GM04504 (cell line): ENCODE measurements around the gene MAPK12.

Experiments
- DNase-seq: peaks from one replicate; pipeline ENCODE4 v3.0.0-alpha.2; 2012; ENCODE audit warnings: low read depth

Gene MAPK12

DNA sequence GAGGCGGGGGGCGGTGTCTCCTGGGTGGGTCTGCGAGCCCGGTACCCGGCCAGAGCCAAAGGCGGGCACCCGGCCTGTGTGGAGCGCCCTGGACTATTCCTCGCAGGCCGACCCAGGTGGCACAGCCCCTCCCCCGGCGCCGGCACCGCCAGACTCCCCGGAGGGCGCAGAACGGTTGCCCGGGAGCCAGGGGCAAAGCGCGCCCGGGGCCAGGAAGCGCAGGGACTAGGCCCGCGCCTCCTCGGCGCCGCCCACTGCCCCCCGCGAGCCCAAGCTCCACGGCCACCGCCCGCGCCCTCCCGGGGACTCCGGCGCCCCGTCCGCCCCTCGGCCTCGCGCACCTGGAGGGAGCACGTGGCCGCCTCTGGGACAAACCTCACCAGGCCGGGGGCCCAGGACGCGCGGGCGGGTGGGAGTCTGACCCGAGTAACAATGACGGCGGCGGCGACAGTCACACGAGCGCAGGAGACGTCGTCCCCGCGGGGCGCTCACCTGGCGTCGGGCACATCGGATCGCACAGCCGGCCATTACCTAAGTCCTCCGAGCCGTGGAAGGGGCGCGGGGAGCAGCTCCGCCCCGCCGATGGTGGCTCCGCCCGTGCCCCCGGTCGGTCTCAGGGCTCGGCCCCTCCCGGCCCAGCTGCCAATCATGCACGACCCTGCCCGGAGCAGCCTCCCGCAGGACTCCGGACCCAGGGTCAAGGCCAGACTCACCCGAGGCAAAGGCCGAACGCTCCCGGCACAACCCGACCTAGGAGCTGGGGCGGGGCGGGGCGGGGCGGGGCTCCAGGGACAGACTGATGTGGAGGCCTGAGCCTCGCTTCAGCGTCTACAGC is 38.5 kb upstream of the MAPK12 start:
- no peak for DNase-seq

DNA sequence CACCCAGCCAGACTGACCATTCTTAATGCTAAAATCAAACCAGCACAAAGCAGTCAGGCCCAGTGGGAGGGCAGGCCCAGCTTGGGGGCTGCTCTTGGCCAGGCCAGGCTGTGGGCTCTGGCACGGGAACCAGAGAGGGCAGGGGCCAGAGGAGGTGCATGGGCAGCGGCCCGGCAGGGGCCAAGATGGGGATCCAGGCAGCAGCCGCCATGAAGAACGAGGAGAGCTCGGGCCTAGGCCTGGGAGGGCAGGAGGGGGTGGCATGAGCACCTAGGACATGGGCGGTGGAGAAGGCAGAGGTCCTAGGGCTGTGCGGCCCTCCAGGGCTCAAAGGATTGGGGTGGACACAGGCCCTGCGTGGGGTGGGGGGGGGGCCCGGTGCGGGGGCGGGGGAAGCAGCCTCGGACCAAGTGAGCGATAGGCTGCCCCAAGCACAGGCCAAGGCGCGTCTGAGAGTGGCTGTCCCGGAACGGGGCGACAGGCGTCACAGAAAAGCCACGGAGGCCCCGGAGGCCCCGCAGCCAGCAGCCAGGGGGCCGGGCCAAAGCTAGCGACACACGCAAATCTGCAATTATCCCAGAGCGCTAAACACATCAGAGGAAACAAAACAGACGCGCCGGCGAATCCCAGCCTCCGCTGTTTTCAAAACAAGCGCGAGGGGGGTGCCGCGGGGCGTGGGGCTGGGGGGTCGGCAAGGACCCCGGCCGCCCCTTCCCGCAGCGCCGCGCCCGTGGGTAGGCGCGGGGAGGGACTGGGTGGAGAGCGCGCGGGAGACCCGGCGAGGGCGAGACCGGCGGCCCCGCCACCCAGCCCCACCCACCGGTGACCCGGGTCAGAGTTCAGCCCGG is 37.7 kb upstream of the MAPK12 start:
- no peak for DNase-seq

DNA sequence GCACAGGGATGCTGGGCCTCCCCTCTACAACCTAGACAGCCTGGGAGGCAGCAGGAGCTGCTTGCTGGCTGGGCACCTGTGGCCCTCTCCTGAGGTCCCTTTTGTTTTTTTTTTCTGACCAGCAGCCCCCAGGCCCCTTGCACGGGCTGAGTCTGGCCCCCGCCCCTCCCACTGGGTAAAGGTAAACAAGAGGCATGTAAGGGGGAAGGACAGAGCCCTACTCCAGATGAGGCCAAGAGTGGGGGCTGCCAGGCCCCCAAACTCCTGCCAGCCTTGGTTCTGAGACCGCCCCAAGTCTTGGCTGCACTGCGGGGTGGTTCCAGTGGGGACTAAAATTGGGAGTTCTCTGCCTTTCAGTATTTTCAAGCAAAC is 36.8 kb upstream of the MAPK12 start:
- DNase-seq, result no peak

DNA sequence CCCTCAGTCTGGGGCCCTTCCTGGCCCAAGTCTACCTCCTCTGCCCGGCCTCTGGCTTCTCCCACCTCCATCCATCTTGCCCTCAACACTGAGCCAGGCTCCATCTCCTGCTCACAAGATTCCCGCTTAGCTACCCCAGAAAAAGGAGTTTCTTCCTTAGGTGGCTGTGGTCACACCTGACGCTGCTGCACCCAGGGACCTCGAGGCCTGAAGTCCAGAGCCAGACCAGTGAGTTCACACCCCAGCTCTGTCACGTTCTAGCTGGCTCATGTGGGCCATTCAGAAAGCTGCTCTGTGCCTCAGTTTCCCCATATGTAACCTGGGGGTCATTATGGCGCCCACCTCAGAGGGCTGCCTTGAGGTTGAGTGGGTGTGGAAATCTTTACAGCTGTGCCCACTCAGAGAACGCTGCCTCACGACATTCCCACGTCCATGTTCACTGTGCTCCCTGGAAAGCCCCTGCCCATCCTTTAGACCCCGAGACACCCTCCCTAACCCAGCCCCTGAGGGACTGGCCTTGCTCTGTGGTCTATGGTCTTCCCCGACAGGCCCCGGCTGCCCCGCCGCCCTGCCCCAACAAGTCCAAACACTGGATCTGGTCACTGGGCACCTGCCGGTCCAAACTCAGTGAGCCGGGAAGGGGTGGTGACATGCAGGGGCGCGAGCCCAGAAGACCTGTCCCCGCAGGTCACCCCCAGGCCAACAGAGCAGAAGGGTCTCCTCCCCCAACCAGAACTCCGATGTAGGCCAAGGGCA is 36.2 kb upstream of the MAPK12 start:
- DNase-seq, result no peak

DNA sequence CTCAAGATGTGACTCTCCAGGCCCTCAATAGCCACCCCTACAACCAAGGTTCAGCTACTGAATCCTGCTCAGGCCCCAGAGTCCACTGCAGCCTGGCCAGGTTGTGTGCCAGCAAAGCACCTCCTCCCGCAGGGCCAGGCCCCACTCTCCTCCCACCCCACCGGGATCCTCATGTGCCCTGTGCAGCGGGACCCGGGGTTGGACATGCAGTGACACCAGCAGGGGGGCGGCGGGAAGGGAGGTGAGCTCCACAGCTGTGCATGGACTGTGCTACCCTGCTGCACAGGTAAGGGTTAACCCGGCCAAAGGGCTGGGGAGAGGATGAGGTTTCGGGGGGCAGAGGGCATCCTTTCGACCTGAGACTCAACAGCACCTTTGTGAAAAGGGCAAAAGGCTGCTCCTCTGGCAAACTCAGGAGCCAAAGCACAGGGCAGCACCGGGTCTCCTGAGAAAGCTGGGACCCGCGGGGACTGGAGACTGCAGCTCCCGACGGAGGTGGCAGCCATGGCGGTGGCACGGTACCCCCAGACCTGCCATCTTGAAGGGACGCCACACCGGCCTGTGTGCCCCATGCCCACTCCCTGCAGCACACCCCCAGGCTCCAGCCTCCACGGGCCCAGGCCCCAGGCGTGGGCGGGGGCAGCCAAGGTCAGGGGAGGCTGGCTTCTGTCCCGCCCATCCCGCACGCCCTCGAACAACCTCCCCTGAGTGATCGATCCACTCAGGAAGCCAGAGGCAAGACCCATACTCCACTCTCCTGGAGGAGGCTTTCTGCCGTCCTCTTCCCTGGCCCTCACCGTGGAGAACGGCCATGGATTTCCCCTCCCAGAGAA is 35.4 kb upstream of the MAPK12 start:
- DNase-seq, result no peak

DNA sequence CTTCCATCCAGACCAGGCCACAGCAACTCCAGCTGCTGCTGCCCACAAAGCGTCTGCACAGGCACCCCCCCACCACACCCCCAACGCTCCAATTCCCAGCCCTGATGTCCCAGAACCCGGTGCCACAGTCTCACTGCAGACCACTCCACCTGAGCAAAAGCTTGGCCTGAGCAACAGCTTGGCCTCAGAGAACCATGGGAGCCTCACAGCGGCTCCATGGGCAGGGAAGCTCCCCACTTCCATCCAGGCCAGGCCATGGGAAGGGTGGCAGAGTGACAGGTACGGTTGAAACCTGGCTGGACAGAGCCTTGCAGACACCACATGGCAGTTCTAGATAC is 32.8 kb upstream of the MAPK12 start:
- DNase-seq, result no peak

DNA sequence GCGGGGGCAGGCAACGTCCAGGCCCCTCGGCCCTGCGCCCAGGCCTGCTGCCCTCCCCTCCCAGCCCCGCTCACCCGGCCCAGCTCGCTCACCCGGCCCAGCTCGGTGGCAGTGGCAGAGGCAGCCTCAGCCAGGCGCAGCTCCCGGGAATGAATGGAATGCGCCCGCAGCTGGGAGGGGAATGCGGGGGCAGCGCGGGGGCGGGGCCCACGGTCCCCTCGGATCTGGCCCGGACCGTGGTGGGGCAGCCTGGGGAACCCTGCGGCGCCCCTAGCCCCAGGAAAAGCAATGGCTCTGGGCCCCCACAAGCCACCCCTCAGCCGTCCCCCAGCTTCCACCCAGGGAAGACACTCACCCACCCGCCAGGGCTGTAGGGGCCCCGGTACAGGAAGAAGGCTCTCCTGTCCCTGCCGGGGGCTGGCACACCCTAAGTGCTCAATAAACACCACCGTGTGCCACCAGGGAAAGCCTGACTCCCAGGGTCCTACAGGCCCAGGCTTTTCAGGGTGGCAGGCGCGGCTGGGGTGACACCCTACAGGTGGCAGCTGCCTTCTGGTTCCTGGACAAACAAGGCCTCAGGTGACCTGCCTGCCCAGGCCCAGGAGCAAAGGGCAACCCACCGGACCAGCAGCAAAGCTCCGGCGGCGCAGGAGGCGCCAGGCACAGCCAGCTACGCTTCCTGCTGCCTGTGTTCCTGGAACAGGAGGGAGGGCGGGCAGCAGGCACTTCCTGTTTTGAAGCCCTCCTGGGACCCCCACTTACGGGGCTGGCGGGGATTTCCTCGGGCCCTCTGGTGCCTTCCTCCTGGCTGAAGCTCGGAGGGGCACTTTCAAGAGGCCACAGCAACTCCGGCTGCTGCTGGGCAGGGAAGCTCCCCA is 32.2 kb upstream of the MAPK12 start:
- DNase-seq, result peak; percentile 46

DNA sequence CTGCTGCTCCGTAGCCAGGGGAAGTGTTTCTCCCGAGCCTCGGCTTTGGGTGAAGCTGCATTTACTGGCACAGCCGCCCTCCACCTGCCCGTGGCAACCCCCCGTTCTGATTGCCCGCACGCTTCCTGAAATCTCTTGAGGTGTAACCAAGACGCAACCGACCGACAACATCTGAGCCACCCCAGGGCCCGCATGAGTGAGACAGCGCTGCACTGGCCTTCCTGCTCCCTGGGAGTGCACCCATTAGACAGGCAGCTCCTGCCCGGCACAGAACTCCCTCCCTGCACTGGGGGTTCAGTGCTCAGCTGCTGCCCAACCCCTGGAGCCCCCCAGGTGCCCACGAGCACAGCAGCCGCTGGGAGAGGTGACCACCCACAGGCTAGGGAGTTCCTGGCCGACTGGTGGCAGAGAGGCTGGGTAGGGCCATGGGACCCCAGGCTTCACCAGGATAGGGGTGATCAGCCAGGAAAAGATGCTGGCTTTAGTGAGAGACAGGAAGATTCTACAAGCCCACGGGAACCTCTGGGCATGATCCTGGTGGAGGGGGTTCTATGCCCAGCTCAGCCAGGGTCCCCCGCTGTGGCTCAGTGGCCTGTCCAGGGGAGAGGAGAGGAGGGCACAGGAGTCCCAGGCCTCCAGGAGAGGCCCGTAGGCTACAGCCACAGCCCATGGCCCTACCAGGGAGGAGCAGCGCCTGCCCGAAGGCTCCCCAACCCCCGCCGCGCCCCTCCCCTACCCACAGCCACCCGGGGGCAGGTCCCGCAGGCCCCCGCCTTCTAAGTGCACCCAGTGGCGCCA is 31.4 kb upstream of the MAPK12 start:
- no peak for DNase-seq

DNA sequence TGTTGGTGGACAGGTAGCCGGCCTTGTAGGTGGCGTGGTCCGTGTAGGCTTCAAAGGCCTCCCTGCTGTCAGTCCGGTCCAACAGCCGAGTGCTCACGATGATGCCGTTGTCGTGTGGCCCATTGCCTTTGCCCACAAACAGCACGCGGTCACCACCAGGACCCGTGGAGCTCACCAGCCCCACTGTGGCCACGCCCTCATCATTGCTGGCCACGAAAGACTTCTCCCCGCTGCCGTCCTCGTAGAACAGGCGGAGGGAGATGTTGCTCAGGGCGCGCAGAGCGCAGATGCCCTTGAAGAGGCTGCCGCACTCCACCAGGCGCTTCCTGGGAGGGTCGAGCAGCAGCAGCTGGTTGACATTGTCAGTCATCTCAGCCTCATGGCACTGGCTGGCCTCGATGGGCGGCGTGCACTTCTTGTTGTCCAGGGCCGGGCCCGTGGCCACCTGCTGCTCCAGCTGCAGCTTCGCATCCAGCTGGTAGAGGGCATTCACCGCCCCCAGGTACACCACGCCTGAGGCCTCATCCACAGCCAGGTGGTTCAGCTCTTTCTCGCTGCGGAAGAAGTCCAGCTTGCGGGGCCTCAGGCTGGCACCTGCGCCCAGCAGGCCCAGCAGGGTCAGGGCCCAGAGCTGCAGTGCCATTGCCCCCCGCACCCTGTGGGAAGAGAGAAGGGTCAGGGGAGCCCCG is 28.6 kb upstream of the MAPK12 start:
- no peak for DNase-seq

DNA sequence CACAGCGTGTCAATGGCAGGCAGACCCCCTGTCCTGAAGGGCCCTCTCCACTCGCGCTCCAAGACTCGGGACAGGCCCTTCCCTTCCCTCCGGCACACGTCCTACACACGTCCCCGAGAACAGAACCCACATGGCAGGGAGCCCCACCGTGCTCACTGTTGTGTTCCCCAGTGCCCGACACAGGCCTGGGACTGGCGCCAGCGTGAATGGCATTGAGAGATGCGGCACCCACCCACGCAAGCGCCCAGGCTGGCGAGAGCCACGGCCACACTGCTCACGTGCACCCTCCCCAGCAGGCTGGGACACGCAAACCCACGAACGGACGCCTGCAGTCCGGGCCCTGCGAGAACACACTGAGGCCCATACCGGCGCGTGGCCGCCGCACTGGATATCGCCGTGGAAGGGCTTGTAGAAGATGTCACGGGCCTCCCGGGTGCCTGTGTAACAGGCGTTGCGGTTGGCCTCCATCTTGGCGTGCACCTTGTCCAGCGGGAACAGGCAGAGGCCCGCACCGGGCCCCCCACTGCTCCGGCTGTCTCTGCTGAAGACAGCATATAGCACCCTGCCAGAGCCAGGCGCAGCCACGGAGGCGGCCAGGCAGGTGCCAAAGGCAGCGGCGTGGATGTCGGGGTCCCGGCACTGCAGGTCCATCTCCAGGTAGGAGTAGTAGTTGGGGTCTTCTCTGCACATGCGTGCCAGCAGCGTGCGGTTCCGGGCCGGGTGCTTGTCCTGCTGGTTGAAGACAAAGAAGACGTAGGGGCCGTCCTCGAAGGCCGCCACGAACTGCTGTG is 27.9 kb upstream of the MAPK12 start:
- no peak for DNase-seq

DNA sequence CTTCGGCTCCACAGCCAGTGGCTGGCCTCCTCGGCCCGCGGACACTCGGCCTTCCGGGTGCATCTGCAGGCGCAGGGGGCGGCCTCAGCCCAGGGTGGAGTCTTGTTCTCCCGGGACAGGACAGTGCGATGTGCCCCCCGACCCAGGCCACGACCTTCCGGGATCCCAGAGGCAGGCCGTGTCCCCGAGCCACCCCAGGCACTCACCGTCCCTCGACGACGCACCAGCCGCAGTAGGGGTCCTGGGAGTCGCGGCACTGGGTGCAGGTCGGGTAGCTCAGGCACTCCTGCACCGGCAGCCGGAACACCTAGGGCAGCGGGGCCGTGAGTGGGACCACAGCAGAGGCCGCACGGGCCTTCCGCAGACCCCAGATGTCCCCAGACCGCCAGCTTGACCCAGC is 26.2 kb upstream of the MAPK12 start:
- no peak for DNase-seq

DNA sequence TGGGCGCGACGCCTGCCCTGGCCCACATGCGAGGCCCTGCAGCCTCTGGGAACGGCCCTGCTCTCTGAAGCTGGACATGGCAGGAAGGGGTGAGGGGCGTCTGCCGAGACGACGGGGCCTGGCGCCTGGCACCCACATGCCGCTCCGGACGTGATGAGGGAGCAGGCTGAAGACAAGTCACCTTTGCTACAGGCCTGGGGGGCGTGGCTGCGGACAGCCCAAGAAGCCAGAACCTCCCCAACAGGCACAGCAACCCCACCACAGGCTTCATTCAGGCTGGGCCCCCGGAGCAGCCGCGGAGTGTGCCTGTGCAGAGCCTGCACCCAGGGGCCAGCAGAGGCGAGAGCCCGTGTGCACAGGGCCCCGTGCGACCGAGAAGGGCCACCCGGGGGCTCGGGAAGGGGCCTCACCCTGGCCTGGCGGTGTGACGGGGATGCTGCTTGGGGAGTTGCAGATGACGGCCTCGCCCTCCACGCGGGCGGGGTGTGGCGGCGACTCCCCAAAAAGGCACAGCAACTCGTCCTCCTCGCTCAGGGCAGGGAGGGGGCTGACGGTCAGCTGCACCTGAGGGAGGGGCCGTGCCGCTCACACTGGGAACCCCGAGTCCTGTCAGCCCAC is 25.3 kb upstream of the MAPK12 start:
- DNase-seq, result no peak

DNA sequence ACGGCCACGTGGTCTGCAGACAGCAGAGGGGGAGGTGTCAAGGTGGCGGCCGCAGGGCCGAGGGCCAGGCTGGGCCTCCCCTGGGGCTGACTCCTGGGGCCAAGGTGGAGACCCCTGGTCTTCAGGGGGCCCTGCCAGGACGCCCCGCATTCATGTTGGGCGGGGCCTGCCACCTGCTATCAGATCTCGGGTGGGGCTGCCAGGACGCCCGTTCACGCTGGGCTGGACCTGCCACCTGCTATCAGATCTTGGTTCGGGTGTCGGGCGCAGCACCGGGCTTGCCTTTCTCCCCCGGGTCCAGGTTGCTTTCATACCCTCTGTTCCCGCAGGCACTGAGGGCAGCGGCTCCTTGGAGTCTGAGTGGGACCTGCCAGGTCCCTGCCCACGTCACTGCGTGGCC is 24.8 kb upstream of the MAPK12 start:
- no peak for DNase-seq

DNA sequence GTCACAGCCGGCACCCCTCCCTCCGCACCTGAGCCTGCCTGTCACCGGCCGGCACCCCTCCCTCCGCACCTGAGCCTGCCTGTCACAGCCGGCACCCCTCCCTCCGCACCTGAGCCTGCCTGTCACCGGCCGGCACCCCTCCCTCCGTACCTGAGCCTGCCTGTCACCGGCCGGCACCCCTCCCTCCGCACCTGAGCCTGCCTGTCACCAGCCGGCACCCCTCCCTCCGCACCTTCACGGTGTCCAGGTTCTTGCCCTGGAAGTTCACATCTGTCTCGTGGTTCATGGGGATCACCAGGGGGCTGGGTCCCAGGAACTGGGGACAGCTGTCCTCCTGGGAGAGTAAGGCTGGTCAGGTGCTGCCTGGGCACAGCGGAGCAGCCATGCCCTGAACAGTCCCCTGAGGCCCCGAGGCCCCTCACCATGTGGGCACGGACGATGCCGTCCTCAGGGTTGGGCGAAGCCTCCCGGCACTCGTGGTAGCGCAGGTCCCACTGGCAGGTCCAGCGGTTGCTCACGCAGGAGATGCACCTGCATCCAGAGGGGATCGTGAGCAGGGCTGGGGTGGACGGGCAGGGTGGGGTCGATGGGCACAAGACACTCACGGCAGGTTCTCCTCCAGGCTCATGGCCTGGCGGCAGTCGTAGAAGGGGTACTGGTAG is 24.2 kb upstream of the MAPK12 start:
- DNase-seq, result no peak

DNA sequence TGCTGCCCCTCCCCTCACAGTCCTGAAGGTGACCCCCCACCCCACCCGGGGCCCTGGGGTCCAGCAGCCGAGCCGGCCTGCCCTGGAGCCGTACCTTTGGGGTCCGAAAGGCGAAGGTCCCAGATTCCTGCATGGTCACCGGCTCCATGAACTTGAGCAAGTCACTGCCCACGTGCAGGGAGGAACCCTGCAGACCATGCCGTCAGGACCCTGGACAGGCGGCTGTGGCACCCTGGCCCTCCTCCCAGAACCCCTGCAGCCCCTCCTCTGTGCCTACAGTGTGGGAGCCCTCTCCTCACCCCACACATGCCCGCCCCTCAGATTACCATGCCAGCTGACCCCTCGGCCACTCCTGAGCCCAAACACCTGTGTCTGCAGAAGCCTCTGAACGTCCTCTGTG is 23.0 kb upstream of the MAPK12 start:
- no peak for DNase-seq

DNA sequence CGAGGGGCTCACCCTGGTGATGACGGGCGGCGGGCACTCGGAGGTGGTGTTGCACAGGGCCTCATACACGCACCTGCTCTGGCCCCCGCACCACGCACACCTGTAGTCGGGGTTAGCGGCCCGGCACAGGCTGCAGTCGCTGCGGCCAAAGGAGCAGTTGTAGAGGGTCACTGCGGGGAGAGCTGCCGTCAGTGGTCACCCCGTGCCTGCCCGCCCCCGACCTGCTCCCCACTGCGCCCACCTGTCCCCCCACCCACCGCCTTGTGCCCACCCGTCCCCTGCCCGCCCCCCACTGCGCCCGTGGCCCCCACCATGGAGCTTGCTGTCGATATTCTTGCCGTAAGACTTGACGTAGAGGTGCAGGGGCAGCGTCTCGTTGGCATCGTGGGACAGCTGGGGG is 22.3 kb upstream of the MAPK12 start:
- no peak for DNase-seq

DNA sequence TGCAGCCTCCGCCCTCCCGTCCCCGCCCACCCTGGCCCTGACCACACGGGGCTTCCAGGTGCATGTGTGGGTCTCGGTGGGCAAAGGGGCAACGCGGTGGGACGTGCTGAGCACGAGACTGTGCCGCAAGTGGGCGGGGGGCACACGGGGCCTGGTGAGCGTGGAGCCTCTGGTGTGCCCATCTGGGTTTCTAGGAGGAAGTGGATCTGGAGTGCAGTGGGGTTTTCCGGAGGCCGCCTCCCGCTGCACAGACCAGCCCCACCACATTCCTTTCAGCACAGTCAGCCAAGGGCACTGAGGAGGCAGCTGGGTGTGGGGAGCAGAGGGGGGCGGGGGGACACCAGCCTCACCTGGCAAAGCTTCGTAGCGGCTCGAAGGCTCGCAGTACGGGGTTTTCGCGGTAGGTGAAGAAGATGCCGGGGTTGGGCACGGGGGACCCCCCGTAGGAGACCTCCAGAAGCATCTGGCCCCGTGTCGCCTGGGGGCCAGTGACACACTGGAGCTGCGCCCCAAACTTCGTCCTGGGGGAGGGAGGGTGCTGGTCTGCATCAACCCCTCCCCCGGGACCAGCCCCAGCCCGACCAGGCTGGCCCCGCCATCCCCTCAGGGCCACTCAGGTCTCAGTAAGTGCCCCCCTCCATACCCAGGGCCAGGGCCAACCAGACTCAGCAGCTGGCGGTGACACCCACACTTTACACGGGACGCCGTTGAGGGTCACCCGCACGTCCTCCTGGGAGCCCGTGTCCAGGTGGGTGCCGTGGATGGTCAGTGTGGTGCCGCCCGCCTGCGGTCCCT is 21.1 kb upstream of the MAPK12 start:
- no peak for DNase-seq
